Measurements from ENCODE around the gene SCN1B. TPM values are rescaled to one million over a fixed set of nuclear protein-coding genes. Genes with fewer than 3 reads are reported as not detected.

The SCN1B gene
- polyA plus RNA-seq, 1 donor from 2014 or later: 1.5 TPM

DNA sequence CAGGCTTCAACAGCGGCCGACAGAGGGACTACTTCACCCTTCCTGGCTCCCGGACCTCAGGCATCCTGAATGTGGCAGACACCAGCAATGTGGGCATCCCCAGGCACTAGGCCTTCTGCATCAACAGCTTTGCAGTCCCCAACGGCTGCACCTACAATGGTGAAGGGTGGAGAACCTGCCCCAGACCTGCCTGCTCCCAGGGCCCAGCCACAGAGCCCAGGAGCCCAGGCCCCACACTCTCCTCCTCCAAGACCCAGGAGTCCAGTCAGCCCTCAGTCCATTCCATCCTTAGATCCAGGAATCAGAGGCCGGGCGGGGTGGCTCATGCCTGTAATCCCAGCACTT lies 45.7 kb downstream of the SCN1B start:
- Histone ChIP-seq H3K9me2 (ENCODE audit: insufficient read depth, low read length) (no peaks in the 10 kb centered on the region), H3K9me3 (ENCODE audit: low read length) (no peaks in the 10 kb centered on the region), H3K27me3 (ENCODE audit: insufficient read depth, low read depth, low read length) (no peaks in the 10 kb centered on the region), H3K4me3 (ENCODE audit: low read length) (no peak overlapping the region), H3F3A (ENCODE audit: insufficient read depth, low read length, poor library complexity, severe bottlenecking) (no peaks in the 10 kb centered on the region), H4K20me1 (ENCODE audit: insufficient read depth) (no peaks in the 10 kb centered on the region), H3K79me2 (replicated peaks; ENCODE audit: insufficient read depth, low read length) (no peaks in the 10 kb centered on the region), H3K27ac (ENCODE audit: low read length) (no peak overlapping the region), H3K36me3 (ENCODE audit: insufficient read depth, low read length) (no peaks in the 10 kb centered on the region), H2AFZ (ENCODE audit: low read depth, low read length) (no peak overlapping the region), H3K9ac (ENCODE audit: low read length) (no peak overlapping the region), H3K4me2 (ENCODE audit: low read length) (no peak overlapping the region)
- TF ChIP-seq EZH2 (IDR thresholded peaks at IDR 0.05; ENCODE audit: borderline replicate concordance, insufficient read depth, low read length, poor library complexity, severe bottlenecking): no peak
- TF ChIP-seq, protein P1, sequence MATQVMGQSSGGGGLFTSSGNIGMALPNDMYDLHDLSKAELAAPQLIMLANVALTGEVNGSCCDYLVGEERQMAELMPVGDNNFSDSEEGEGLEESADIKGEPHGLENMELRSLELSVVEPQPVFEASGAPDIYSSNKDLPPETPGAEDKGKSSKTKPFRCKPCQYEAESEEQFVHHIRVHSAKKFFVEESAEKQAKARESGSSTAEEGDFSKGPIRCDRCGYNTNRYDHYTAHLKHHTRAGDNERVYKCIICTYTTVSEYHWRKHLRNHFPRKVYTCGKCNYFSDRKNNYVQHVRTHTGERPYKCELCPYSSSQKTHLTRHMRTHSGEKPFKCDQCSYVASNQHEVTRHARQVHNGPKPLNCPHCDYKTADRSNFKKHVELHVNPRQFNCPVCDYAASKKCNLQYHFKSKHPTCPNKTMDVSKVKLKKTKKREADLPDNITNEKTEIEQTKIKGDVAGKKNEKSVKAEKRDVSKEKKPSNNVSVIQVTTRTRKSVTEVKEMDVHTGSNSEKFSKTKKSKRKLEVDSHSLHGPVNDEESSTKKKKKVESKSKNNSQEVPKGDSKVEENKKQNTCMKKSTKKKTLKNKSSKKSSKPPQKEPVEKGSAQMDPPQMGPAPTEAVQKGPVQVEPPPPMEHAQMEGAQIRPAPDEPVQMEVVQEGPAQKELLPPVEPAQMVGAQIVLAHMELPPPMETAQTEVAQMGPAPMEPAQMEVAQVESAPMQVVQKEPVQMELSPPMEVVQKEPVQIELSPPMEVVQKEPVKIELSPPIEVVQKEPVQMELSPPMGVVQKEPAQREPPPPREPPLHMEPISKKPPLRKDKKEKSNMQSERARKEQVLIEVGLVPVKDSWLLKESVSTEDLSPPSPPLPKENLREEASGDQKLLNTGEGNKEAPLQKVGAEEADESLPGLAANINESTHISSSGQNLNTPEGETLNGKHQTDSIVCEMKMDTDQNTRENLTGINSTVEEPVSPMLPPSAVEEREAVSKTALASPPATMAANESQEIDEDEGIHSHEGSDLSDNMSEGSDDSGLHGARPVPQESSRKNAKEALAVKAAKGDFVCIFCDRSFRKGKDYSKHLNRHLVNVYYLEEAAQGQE (IDR thresholded peaks at IDR 0.05; ENCODE audit: borderline replicate concordance): no peak
- no peak for TF ChIP-seq POLR2AphosphoS5 (IDR thresholded peaks at IDR 0.05)
- TF ChIP-seq, protein P2, sequence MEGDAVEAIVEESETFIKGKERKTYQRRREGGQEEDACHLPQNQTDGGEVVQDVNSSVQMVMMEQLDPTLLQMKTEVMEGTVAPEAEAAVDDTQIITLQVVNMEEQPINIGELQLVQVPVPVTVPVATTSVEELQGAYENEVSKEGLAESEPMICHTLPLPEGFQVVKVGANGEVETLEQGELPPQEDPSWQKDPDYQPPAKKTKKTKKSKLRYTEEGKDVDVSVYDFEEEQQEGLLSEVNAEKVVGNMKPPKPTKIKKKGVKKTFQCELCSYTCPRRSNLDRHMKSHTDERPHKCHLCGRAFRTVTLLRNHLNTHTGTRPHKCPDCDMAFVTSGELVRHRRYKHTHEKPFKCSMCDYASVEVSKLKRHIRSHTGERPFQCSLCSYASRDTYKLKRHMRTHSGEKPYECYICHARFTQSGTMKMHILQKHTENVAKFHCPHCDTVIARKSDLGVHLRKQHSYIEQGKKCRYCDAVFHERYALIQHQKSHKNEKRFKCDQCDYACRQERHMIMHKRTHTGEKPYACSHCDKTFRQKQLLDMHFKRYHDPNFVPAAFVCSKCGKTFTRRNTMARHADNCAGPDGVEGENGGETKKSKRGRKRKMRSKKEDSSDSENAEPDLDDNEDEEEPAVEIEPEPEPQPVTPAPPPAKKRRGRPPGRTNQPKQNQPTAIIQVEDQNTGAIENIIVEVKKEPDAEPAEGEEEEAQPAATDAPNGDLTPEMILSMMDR (IDR thresholded peaks at IDR 0.05; ENCODE audit: poor library complexity, severe bottlenecking): no peak
- TF ChIP-seq EP300 (conservative IDR thresholded peaks at IDR 0.05; ENCODE audit: poor library complexity, severe bottlenecking): no peak
- TF ChIP-seq TAF1 (IDR thresholded peaks at IDR 0.05; ENCODE audit: low read depth): no peak
- TF ChIP-seq RAD21 (conservative IDR thresholded peaks at IDR 0.05): no peak

DNA sequence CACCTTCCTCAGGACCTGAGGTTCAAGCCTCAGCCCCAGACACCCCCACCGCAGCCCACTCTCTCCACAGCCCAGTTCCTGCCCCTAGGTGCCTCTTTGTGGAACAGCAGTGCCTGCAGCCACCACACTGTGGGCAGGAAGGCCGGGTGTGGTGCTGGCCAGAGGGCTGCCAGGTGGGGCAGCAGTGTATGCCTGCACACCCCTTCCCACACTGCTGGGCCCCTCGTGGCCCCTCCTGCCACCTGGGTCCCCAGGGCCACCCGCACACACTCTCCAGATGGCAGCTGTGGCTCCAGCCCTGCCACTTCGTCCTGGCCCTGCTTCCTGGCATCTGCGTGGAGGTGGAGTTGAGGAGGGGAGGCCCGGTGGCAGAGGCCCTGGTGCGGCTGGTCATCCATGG lies 46.4 kb downstream of the SCN1B start:
- no peaks in the 10 kb centered on the region for H3K36me3 ChIP-seq (ENCODE audit: insufficient read depth, low read length)
- H3K9me2 ChIP-seq (ENCODE audit: insufficient read depth, low read length): no peaks in the 10 kb centered on the region
- H3K4me2 ChIP-seq (ENCODE audit: low read length): no peak overlapping the region
- no peak overlapping the region for H3K4me3 ChIP-seq (ENCODE audit: low read length)
- TF ChIP-seq TAF1 (IDR thresholded peaks at IDR 0.05; ENCODE audit: low read depth): no peak
- no peak for TF ChIP-seq EP300 (conservative IDR thresholded peaks at IDR 0.05; ENCODE audit: poor library complexity, severe bottlenecking)
- TF ChIP-seq EZH2 (IDR thresholded peaks at IDR 0.05; ENCODE audit: borderline replicate concordance, insufficient read depth, low read length, poor library complexity, severe bottlenecking): no peak
- TF ChIP-seq, protein P1 (IDR thresholded peaks at IDR 0.05; ENCODE audit: borderline replicate concordance): no peak
- TF ChIP-seq MXI1 (conservative IDR thresholded peaks at IDR 0.05; ENCODE audit: poor library complexity, severe bottlenecking): no peak
- no peak for TF ChIP-seq POLR2AphosphoS5 (IDR thresholded peaks at IDR 0.05)
- no peaks in the 10 kb centered on the region for H3K9me3 ChIP-seq (ENCODE audit: low read length)
- no peak overlapping the region for H2AFZ ChIP-seq (ENCODE audit: low read depth, low read length)
- no peak overlapping the region for H3K27ac ChIP-seq (ENCODE audit: low read length)
- no peaks in the 10 kb centered on the region for H3F3A ChIP-seq (ENCODE audit: insufficient read depth, low read length, poor library complexity, severe bottlenecking)
- H4K20me1 ChIP-seq (ENCODE audit: insufficient read depth): no peaks in the 10 kb centered on the region
- H3K9ac ChIP-seq (ENCODE audit: low read length): no peak overlapping the region
- H3K79me2 ChIP-seq (replicated peaks; ENCODE audit: insufficient read depth, low read length): no peaks in the 10 kb centered on the region
- no peaks in the 10 kb centered on the region for H3K27me3 ChIP-seq (ENCODE audit: insufficient read depth, low read depth, low read length)

Data from neural cell (in vitro differentiated cells).